ENCODE results near the gene CRAMP1.
A peak's percentile ranks its signal among the peaks of the same experiment; 100 is the strongest.
"Not testable (repeated sequence)": the region's sequence is repeated elsewhere in the genome, so short reads cannot be mapped to it uniquely, and the experiment has no call there.

The CRAMP1 gene

GRCh38 chr16:1718236-1718635, 106.1 kb downstream of the CRAMP1 start:
- DNase-seq: not testable (repeated sequence)

GRCh38 chr16:1719559-1720229, 107.5 kb downstream of the CRAMP1 start:
- not testable (repeated sequence) for DNase-seq

- no peak for DNase-seq
Observed at GRCh38 chr16:1721372-1721771, 109.2 kb downstream of the CRAMP1 start.

- DNase-seq: peak; percentile 33
Observed at GRCh38 chr16:1723450-1724147, 111.4 kb downstream of the CRAMP1 start.

GRCh38 chr16:1724491-1724890, 112.3 kb downstream of the CRAMP1 start:
- DNase-seq: no peak

GRCh38 chr16:1726661-1727502, 114.7 kb downstream of the CRAMP1 start:
- DNase-seq: no peak
